Activated CD8-positive, alpha-beta memory T cell treated with anti-CD3 and anti-CD28 coated beads, Interleukin-2, amount 50 U/mL, for 48 hours (primary cell): ENCODE measurements around the gene PRSS27.

ENCODE experiments used
- DNase-seq: peaks from one replicate; pipeline ENCODE4 v3.0.0-alpha.2; 2020

The PRSS27 gene

DNA sequence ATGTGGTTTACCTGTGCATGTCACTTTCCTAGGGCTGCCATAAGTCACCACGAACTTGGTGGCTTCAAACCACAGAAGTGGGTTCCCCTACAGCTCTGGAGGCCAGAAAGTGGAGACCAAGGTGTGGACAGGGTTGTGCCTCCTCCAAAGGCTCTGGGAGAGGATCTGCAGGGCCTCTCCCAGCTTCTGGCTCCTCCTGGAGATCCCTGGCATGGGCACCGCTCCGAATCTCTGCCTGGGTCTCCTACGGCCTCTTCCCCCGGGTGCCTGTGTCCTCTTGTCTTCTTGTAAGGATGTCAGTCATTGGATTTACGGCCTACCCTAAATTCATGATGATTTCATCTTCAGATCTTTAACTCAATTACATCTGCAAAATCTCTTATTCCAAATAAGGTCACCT lies 29.9 kb upstream of the PRSS27 start:
- no peak for DNase-seq

DNA sequence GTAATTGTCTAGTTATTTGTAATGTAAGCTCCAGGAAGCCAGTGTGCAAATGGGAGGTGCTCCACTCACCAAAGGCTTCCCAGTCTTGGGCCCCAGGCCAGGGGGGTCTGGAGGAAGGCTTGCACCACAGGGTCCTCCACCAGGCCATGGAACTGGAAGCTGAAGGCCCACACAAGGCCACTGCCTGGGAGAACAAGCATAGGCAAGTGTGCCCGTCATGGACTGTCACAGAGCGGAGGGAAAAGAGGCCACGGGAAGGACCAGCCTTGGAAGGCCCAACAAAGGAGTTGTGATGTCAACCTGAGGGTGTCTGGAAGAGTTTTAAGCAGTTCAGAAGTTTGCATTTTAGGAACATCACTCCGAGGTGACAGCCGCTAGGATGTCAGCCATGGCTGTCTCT lies 29.5 kb upstream of the PRSS27 start:
- DNase-seq, result no peak

- no peak for DNase-seq
Measured at GRCh38 chr16:2748757-2749455, 28.9 kb upstream of the PRSS27 start.

DNA sequence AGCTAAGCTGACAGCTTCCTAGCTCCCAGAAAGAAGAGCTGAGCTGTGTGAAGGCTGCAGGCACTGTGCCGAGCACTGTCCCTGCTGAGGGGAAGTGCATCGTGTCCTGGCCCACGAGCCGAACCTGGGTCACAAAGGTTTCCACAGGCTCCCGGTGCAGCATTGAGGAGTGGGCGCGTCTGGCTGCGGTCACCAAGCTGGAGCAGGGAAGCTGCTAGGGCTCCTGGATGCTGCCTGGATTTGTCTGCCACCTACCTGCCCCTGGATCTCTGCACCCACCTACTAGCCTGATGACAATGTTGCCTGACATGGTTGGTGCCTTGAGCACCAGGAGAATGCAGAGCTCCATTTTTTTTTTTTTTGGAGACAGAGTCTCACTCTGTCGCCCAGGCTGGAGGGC lies 25.9 kb upstream of the PRSS27 start:
- DNase-seq, result no peak

GRCh38 chr16:2745116-2745890 lies 25.3 kb upstream of the PRSS27 start:
- no peak for DNase-seq

- no peak for DNase-seq
Measured at GRCh38 chr16:2744711-2745110, 24.7 kb upstream of the PRSS27 start.

DNA sequence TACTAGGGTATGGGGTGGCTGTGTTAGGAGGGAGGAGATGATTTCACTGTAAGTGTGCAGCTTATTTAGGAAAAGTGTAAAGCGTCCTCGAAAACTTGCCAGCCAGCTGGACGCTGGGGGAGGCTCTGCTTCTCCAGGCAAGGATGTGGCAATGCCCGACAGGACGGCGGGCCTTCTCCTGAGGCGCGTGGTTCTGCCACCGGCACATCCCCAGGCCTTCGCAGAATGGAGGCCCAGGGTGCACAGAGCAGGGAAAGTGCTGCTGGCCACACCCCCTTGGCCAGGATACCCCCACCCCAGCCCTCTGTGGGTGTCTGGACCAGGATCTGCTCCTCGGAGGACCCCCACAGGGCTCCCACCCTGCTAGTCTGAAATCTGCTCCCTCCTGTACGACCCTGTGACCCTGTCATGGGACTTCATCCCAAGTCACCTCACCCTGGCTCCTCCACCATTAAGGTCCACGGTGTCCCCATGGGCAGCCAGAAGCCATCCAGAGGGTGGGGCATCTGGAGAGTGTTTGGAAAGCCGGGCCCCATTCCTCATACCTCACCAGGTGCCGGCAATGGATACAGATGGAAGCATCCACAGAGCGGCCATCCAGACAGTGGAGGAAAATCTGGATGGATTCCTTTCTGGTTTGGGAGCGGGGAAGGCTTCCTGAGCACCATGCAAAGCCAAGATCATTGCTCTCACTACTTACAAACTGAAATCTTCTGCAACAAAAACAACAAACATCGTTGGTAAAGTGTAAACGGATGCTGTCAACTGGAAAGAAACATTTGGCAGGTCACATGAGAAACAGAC lies 23.2 kb upstream of the PRSS27 start:
- no peak for DNase-seq

DNA sequence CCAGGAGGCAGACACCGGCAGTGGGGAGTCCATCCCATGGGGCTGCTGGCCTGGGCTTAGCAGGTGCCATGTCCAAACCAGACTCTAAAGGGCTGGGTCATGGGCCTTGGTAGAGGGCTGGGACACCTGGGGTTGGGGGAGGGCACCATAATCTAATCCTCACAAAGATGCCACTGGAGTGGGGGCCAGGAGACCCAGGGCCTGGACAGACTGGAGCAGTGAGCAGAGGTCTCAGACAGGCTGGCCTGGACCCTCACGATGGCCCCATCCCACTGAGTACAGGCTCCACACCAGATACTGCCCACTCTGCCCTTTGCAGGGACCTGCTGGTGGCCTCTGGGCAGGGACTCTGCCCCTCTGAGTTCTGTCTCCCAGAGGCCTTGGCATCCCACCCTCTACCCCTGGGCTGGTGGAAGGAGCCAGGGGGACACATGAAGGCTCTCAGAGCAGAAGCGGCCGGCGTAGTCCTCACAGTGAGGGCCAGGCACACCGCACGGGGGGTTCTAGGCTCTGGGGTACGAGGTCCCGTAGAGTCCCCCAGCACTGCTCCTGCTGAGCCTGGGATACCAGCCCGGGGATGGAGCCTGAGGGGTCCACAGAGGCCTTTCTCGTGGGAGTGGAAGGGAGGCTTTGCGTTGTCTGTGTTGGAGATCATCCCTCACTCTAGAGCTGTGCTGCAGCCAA lies 22.4 kb upstream of the PRSS27 start:
- DNase-seq, result no peak

GRCh38 chr16:2741168-2741567 lies 21.1 kb upstream of the PRSS27 start:
- DNase-seq, result no peak

- no peak for DNase-seq
Measured at GRCh38 chr16:2740476-2740875, 20.5 kb upstream of the PRSS27 start.

DNA sequence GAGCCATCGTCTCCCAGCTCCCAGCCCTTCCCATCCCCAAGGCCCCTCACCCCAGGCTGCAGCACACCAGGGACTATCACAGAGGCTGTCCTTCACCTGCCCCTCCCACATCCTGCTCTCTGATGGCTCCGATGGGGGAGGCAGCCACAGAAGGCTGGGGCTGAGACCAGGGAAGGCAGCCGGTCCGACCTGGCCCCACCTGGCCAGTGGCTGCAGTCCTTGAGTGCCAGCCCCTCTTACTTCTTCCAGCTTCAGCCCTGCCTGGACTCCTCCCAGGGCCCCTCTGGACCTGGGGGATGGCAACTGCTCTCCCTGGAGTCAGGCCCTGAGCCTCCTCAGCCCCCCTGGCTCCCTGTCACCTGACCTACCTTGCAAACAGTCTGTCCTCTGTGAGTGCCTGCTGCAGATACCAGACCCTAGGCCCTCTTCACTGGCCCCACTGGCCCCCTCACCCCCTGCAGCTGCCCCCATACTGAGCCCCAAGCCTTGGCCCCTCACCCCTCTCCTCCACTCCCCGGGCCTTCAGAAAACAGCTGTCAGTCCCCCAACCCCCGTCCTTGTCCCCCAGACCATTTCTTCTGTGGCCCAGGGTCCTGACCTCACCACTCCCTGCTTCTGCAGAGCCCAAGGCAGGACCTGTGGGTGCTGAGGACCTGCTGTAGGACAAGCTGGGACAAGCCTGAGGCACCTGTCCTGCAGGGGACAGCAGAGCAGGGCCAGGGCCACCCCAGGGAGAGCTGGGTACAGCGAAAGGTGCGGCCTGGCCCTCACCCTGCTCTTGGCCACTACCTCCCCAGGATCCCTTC lies 19.8 kb upstream of the PRSS27 start:
- no peak for DNase-seq

- no peak for DNase-seq
Measured at GRCh38 chr16:2738615-2739014, 18.6 kb upstream of the PRSS27 start.

GRCh38 chr16:2737895-2738418 lies 17.9 kb upstream of the PRSS27 start:
- no peak for DNase-seq

DNA sequence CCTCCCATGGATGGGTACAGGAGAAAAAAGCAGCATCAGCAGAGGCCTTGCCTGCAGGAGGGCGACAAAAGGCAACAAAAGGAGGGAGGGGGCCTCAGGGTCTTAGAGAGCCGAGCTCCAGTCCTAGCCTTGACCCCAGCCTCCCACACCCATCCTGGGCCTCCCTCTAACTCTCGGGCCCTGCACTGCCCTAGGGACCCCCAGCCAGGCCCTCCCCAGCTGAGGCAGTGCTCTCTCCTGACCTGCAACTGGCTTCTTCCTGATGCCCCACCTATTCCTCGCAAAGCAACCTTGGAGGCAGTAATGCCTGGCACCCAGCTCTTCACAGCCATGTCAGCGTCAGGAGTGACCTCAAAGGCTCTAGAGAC lies 17.2 kb upstream of the PRSS27 start:
- DNase-seq, result no peak

GRCh38 chr16:2736476-2737237 lies 16.6 kb upstream of the PRSS27 start:
- DNase-seq, result no peak

DNA sequence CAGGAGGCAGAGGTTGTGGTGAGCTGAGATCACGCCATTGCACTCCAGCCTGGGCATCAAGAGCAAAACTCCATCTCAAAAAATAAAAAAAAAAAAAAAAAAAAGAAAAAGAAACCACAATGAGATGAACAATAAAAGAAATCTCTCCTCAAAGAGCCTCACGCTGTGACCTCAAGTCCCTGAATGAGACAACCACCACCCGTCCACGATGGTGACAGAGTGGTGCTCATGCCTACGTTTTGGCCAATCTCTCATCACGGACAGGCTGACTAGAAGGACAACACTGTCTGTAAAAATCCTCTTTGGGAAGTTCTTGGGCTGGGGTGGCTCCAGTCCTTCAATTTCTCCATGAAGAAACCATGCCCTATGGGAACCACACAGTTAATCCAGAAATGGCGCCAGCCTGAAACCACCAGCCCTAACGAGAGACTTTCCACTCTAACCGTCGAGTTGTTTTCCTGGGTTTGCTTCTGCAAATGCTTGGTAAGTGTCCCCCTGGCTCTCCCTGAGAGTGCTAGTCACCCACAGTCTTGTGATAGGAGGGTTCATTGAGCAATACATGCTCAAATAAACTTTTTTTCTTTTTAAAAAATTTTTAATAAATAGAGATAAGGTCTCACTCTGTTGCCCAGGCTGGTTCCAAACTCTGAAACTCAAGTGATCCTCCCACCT lies 15.0 kb upstream of the PRSS27 start:
- DNase-seq, result no peak

DNA sequence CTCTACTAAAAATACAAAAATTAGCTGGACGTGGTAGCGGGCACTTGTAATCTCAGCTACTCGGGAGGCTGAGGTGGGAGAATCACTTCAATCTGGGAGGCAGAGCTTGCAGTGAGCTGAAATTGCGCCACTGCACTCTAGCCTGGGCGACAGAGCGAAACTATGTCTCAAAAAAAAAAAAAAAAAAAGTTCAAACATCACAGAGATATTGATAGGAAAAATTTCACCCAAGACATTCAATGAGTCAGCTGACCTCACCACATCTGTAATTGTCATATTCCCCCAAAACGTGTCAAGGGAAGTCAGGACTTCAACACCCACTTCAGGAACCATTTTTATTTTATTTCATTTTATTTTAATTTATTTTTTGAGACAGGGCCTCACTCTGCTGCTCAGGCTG lies 8.0 kb upstream of the PRSS27 start:
- no peak for DNase-seq

- no peak for DNase-seq
Measured at GRCh38 chr16:2726923-2727322, 6.9 kb upstream of the PRSS27 start.

DNA sequence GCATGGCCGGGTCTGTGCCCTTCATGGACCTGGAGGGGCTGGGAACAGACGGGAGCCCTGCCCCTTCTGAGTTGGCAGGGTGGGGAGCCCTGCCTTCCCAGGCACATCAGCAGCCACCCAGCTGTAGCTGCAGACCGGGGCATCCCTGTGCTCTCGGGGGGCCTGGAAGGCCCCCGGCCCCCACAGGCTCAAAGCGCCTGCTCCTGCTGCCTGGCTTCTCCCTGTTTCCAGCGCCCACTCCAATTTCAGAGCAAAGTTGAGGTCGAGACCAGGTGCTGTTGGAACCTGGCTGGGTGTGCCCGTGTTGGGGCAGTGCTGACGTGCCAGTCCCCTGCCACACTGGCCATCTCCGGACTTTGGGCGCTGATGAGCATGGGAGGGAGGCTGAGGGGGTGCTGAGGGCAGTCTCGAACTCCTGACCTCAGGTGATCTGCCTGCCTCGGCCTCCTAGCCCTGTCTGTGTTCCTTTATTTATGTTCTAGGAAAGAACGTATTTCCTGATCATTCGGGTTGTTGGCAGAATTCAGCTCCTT lies 4.9 kb upstream of the PRSS27 start:
- no peak for DNase-seq

- DNase-seq, result no peak
Measured at GRCh38 chr16:2724088-2724676, 4.2 kb upstream of the PRSS27 start.
